Ishikawa (cell line): Measurements from ENCODE around the gene KIRREL3.

Experiments used
- CEBPB ChIP-seq: IDR thresholded peaks from 2 replicates; pipeline ENCODE4 v1.6.1; 2012
- CREB1 ChIP-seq: IDR thresholded peaks from 2 replicates; pipeline ENCODE4 v1.6.1; 2012; ENCODE audit warnings: low read depth
- EGR1 ChIP-seq: IDR thresholded peaks from 2 replicates; pipeline ENCODE4 v1.6.1; 2012
- EP300 ChIP-seq: IDR thresholded peaks from 2 replicates; pipeline ENCODE4 v1.6.1; 2012; ENCODE audit warnings: borderline replicate concordance
- FOXM1 ChIP-seq: IDR thresholded peaks from 2 replicates; pipeline ENCODE4 v1.6.1; 2012; ENCODE audit warnings: low read depth, borderline replicate concordance
- MAX ChIP-seq: IDR thresholded peaks from 2 replicates; pipeline ENCODE4 v1.6.1; 2012
- NFIC ChIP-seq: IDR thresholded peaks from 2 replicates; pipeline ENCODE4 v1.6.1; 2012
- RAD21 ChIP-seq: IDR thresholded peaks from 2 replicates; pipeline ENCODE4 v1.6.1; 2012; ENCODE audit warnings: low read depth
- TAF1 ChIP-seq: IDR thresholded peaks from 2 replicates; pipeline ENCODE4 v1.6.1; 2012; ENCODE audit warnings: low read depth, mild to moderate bottlenecking
- TCF12 ChIP-seq: IDR thresholded peaks from 2 replicates; pipeline ENCODE4 v1.6.1; 2012; ENCODE audit warnings: low read depth
- TEAD4 ChIP-seq: IDR thresholded peaks from 2 replicates; pipeline ENCODE4 v1.6.1; 2012
- YY1 ChIP-seq: IDR thresholded peaks from 2 replicates; pipeline ENCODE4 v1.6.1; 2012; ENCODE audit warnings: low read depth
- ZBTB7A ChIP-seq: IDR thresholded peaks from 2 replicates; pipeline ENCODE4 v1.6.1; 2012; ENCODE audit warnings: low read depth
- TF ChIP-seq, protein P1 (sequence below): IDR thresholded peaks from 2 replicates; pipeline ENCODE4 v1.6.1; 2012
- TF ChIP-seq, protein P2 (sequence below): IDR thresholded peaks from 2 replicates; pipeline ENCODE4 v1.6.1; 2012; ENCODE audit warnings: low read depth, mild to moderate bottlenecking

Gene KIRREL3

GRCh38 chr11:126423743-126424142 is 576.8 kb downstream of the KIRREL3 start:
- TF ChIP-seq NFIC (no peak), TCF12 (no peak), EP300 (no peak), RAD21 (no peak), YY1 (no peak), FOXM1 (no peak), EGR1 (no peak), CREB1 (no peak), ZBTB7A (no peak), CEBPB (no peak), TEAD4 (no peak), TAF1 (no peak), MAX (no peak)
- TF ChIP-seq, protein P1, sequence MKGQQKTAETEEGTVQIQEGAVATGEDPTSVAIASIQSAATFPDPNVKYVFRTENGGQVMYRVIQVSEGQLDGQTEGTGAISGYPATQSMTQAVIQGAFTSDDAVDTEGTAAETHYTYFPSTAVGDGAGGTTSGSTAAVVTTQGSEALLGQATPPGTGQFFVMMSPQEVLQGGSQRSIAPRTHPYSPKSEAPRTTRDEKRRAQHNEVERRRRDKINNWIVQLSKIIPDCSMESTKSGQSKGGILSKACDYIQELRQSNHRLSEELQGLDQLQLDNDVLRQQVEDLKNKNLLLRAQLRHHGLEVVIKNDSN = no peak
- TF ChIP-seq, protein P2, sequence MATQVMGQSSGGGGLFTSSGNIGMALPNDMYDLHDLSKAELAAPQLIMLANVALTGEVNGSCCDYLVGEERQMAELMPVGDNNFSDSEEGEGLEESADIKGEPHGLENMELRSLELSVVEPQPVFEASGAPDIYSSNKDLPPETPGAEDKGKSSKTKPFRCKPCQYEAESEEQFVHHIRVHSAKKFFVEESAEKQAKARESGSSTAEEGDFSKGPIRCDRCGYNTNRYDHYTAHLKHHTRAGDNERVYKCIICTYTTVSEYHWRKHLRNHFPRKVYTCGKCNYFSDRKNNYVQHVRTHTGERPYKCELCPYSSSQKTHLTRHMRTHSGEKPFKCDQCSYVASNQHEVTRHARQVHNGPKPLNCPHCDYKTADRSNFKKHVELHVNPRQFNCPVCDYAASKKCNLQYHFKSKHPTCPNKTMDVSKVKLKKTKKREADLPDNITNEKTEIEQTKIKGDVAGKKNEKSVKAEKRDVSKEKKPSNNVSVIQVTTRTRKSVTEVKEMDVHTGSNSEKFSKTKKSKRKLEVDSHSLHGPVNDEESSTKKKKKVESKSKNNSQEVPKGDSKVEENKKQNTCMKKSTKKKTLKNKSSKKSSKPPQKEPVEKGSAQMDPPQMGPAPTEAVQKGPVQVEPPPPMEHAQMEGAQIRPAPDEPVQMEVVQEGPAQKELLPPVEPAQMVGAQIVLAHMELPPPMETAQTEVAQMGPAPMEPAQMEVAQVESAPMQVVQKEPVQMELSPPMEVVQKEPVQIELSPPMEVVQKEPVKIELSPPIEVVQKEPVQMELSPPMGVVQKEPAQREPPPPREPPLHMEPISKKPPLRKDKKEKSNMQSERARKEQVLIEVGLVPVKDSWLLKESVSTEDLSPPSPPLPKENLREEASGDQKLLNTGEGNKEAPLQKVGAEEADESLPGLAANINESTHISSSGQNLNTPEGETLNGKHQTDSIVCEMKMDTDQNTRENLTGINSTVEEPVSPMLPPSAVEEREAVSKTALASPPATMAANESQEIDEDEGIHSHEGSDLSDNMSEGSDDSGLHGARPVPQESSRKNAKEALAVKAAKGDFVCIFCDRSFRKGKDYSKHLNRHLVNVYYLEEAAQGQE = no peak

DNA sequence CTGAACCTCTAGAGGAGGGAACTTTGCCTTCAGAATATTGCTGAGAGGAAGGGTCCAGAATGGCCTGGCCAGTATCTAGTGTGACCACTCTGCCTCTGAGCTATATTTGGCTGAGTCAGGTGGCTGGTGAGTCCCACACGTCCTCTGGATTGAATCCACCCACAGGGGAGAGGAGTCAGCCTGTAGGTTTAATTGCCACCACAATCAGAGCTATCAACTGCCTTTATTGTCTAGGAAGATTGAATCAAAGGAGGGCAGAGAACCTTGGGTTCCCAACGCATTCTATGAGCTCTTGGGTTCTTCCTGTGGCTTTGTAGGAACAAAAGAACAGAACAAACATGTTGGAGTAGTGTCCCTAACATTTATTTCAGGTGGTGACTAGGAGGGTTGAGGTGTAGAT is 577.4 kb downstream of the KIRREL3 start:
- TF ChIP-seq ZBTB7A (no peak), CREB1 (no peak), CEBPB (no peak), MAX (no peak), NFIC (no peak), FOXM1 (no peak), TEAD4 (no peak), RAD21 (no peak), EP300 (no peak), EGR1 (no peak)
- TF ChIP-seq, protein P2 = no peak
- TF ChIP-seq, protein P1 = no peak

DNA sequence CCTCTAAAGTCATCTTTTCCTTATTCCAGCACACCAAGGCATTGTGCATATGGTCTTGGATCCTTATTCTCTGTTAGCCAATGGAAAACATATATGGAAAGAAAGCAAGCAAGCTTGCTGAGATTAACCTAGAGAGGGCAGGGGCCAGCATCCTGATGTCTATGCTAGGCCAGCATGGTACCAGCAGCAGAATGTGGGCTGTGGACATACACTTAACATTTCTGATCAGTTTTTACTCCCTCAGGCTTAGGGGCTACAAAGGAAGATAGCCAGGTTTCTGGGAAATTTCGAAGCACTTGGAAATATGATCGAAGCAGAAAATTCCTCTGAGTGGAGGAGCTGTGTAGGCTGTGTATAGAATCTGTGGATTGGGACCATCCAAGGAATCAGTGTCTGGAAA is 578.1 kb downstream of the KIRREL3 start:
- TF ChIP-seq, protein P2 = no peak
- no peak for TF ChIP-seq FOXM1
- TF ChIP-seq CEBPB = no peak
- no peak for TF ChIP-seq MAX
- TF ChIP-seq CREB1 = no peak
- TF ChIP-seq, protein P1 = no peak
- TF ChIP-seq ZBTB7A = no peak
- no peak for TF ChIP-seq EP300
- no peak for TF ChIP-seq TEAD4
- TF ChIP-seq NFIC = no peak
- TF ChIP-seq TAF1 = no peak
- TF ChIP-seq TCF12 = no peak
- TF ChIP-seq RAD21 = no peak
- no peak for TF ChIP-seq EGR1
- no peak for TF ChIP-seq YY1

GRCh38 chr11:126421271-126421671 is 579.3 kb downstream of the KIRREL3 start:
- TF ChIP-seq, protein P2 = no peak
- TF ChIP-seq NFIC (no peak), RAD21 (no peak), EGR1 (no peak), EP300 (no peak), YY1 (no peak), FOXM1 (no peak), MAX (no peak)
- TF ChIP-seq, protein P1 = no peak
